Renal cortical epithelial cell (primary cell): ENCODE data around the gene ATXN10. TPM values are rescaled to one million over a fixed set of nuclear protein-coding genes. Genes with fewer than 3 reads are reported as not detected.

Experiments
- DNase-seq: peaks from one replicate; pipeline ENCODE4 v3.0.0-alpha.2; 2011; ENCODE audit warnings: low read depth
- total RNA-seq: library from RNA; depleted of rRNA; stranded (reverse); fragments of >200 nt; gene quantifications from 2 replicates; pipeline ENCODE4 v1.2.3, GENCODE V29; 2014

The ATXN10 gene
- total RNA-seq, 1 donor from 2014 or later: 458 TPM

GRCh38 chr22:45757936-45758335 is 86.3 kb downstream of the ATXN10 start:
- no peak for DNase-seq

- DNase-seq: no peak
Measured at GRCh38 chr22:45758603-45759002, 87.0 kb downstream of the ATXN10 start.

- no peak for DNase-seq
Measured at GRCh38 chr22:45760682-45761081, 89.0 kb downstream of the ATXN10 start.

GRCh38 chr22:45762545-45763235 is 91.1 kb downstream of the ATXN10 start:
- no peak for DNase-seq

GRCh38 chr22:45763236-45763624 is 91.6 kb downstream of the ATXN10 start:
- DNase-seq: no peak

GRCh38 chr22:45768490-45768889 is 96.9 kb downstream of the ATXN10 start:
- no peak for DNase-seq

GRCh38 chr22:45769569-45770210 is 98.1 kb downstream of the ATXN10 start:
- no peak for DNase-seq

GRCh38 chr22:45770506-45770905 is 98.9 kb downstream of the ATXN10 start:
- DNase-seq: no peak

- no peak for DNase-seq
Measured at GRCh38 chr22:45771057-45771456, 99.4 kb downstream of the ATXN10 start.

- DNase-seq: no peak
Measured at GRCh38 chr22:45771711-45772110, 100.1 kb downstream of the ATXN10 start.

- no peak for DNase-seq
Measured at GRCh38 chr22:45772743-45773142, 101.1 kb downstream of the ATXN10 start.

GRCh38 chr22:45774001-45774670 is 102.5 kb downstream of the ATXN10 start:
- no peak for DNase-seq

GRCh38 chr22:45775062-45775461 is 103.4 kb downstream of the ATXN10 start:
- no peak for DNase-seq

- no peak for DNase-seq
Measured at GRCh38 chr22:45775569-45776312, 104.1 kb downstream of the ATXN10 start.

- DNase-seq: no peak
Measured at GRCh38 chr22:45776313-45776585, 104.6 kb downstream of the ATXN10 start.

GRCh38 chr22:45777046-45777851 is 105.6 kb downstream of the ATXN10 start:
- DNase-seq: peak; percentile 98

- no peak for DNase-seq
Measured at GRCh38 chr22:45777852-45778375, 106.3 kb downstream of the ATXN10 start.

GRCh38 chr22:45781459-45781858 is 109.8 kb downstream of the ATXN10 start:
- no peak for DNase-seq

GRCh38 chr22:45781966-45782365 is 110.3 kb downstream of the ATXN10 start:
- DNase-seq: peak; percentile 25

GRCh38 chr22:45783021-45783420 is 111.4 kb downstream of the ATXN10 start:
- no peak for DNase-seq

GRCh38 chr22:45783690-45784089 is 112.1 kb downstream of the ATXN10 start:
- no peak for DNase-seq
